Breast epithelium (tissue), 4 donors: ENCODE measurements around the gene MBOAT2. TPM values are rescaled to one million over a fixed set of nuclear protein-coding genes. Genes with fewer than 3 reads are reported as not detected.

Experiments used
- DNase-seq, 2 donors: peaks; one replicate each; pipeline ENCODE4 v3.0.0-alpha.2; 2019; ENCODE audit warnings: low spot score in 2 of 2
- H3K27ac ChIP-seq, 2 donors: fragments of 200-600 bp; sonication (generic) in 1 of 2; one replicate each; pipeline ENCODE4 v1.5.1; 2016 to 2019; ENCODE audit warnings: mild to moderate bottlenecking in 1 of 2
- H3K27me3 ChIP-seq, 2 donors: fragments of 200-600 bp; sonication (generic) in 1 of 2; one replicate each; pipeline versions ENCODE4 v1.5.1 to v1.6.0; 2017 to 2019; ENCODE audit warnings: control low read depth in 1 of 2, mild to moderate bottlenecking in 1 of 2
- H3K36me3 ChIP-seq: fragments of 200-600 bp; one replicate; pipeline ENCODE4 v1.5.1; 2019
- H3K4me1 ChIP-seq, 2 donors: fragments of 200-600 bp; sonication (generic); one replicate each; pipeline ENCODE4 v1.5.1; 2016 to 2019; ENCODE audit warnings: control low read depth in 1 of 2
- H3K4me3 ChIP-seq, 3 donors: fragments of 200-600 bp; sonication (generic); 1 replicate in 2 of 3; 2 replicates in 1 of 3; pipeline ENCODE4 v1.5.1; 2016 to 2019; ENCODE audit warnings: mild to moderate bottlenecking in 3 of 3, moderate library complexity in 2 of 3
- H3K9me3 ChIP-seq, 2 donors: fragments of 200-600 bp; sonication (generic) in 1 of 2; one replicate each; pipeline ENCODE4 v1.5.1; 2016 to 2019; ENCODE audit warnings: control low read depth in 1 of 2
- CTCF ChIP-seq, 3 donors: fragments of 450-650 bp; IDR thresholded peaks; one replicate each; pipeline ENCODE4 v1.5.1; 2016 to 2017; ENCODE audit warnings: antibody characterized with exemption in 3 of 3, mild to moderate bottlenecking in 3 of 3, moderate library complexity in 3 of 3
- POLR2A ChIP-seq: fragments of 450-650 bp; IDR thresholded peaks from one replicate; pipeline ENCODE4 v1.6.1; 2016; ENCODE audit warnings: antibody characterized with exemption, mild to moderate bottlenecking, moderate library complexity
- POLR2AphosphoS5 ChIP-seq, 3 donors: sonication (generic); formaldehyde crosslinking; IDR thresholded peaks; one replicate each; pipeline ENCODE4 v1.6.1; 2017; ENCODE audit warnings: antibody characterized with exemption in 3 of 3
- intact Hi-C: fragments of 100-400 bp; cut with DNase I; formaldehyde crosslinking; loops from one replicate; pipeline ENCODE4 v1.15.1; 2023; ENCODE audit warnings: low total_unique reads
- total RNA-seq, 3 donors: library from RNA; depleted of rRNA; stranded (reverse); fragments of >200 nt; gene quantifications; one replicate each; pipeline ENCODE4 v1.1.0, GENCODE V29; 2016

Gene MBOAT2
- total RNA-seq, 3 donors from 2014 or later: 6.4 to 41.0 (median 23.6) TPM

GRCh38 chr2:8986327-8986976 lies 17.0 kb downstream of the MBOAT2 start:
- Histone ChIP-seq H3K9me3 (no peaks in the 10 kb centered on the region), H3K4me1 (no peaks in the 10 kb centered on the region), H3K27me3 (no peaks in the 10 kb centered on the region), H3K36me3 (no peaks in the 10 kb centered on the region), H3K27ac (no peak overlapping the region), H3K4me3 (no peak overlapping the region)
- no peak for DNase-seq
- intact Hi-C loops: no loop called here
- TF ChIP-seq POLR2A (no peak), POLR2AphosphoS5 (IDR thresholded peaks at IDR 0.05) (no peak), CTCF (IDR thresholded peaks at IDR 0.05) (no peak)

GRCh38 chr2:8985561-8986326 lies 17.7 kb downstream of the MBOAT2 start:
- no peaks in the 10 kb centered on the region for H3K9me3 ChIP-seq

GRCh38 chr2:8984855-8985254 lies 18.6 kb downstream of the MBOAT2 start:
- TF ChIP-seq POLR2AphosphoS5 (IDR thresholded peaks at IDR 0.05) (no peak), POLR2A (no peak), CTCF (IDR thresholded peaks at IDR 0.05) (no peak)
- H3K4me3 ChIP-seq: no peak overlapping the region
- no peak for DNase-seq
- no peak overlapping the region for H3K27ac ChIP-seq
- H3K9me3 ChIP-seq: no peaks in the 10 kb centered on the region
- H3K36me3 ChIP-seq: no peaks in the 10 kb centered on the region
- no peaks in the 10 kb centered on the region for H3K27me3 ChIP-seq
- no peaks in the 10 kb centered on the region for H3K4me1 ChIP-seq
- intact Hi-C loops: loop anchor here (5.0 kb wide), 1 partner anchor 1562 kb away; no protein-coding TSS in a partner anchor

More at GRCh38 chr2:8985561-8986326, 17.7 kb downstream of the MBOAT2 start:
- Histone ChIP-seq H3K27me3 (no peaks in the 10 kb centered on the region), H3K4me1 (no peaks in the 10 kb centered on the region), H3K4me3 (no peak overlapping the region), H3K27ac (no peak overlapping the region), H3K36me3 (no peaks in the 10 kb centered on the region)
- DNase-seq: no peak
- TF ChIP-seq POLR2A: no peak
- no peak for TF ChIP-seq POLR2AphosphoS5 (IDR thresholded peaks at IDR 0.05)
- TF ChIP-seq CTCF (IDR thresholded peaks at IDR 0.05): no peak
- intact Hi-C loops: no loop called here

- no peak for TF ChIP-seq POLR2A
- no peak for TF ChIP-seq CTCF (IDR thresholded peaks at IDR 0.05)
- TF ChIP-seq POLR2AphosphoS5 (IDR thresholded peaks at IDR 0.05): no peak
- Histone ChIP-seq H3K27me3 (no peaks in the 10 kb centered on the region), H3K27ac (no peak overlapping the region), H3K4me1 (no peaks in the 10 kb centered on the region), H3K9me3 (no peaks in the 10 kb centered on the region), H3K4me3 (no peak overlapping the region), H3K36me3 (no peaks in the 10 kb centered on the region)
- DNase-seq: no peak
- intact Hi-C loops: loop anchor here (5.0 kb wide), 1 partner anchor 1563 kb away; no protein-coding TSS in a partner anchor
Measured at GRCh38 chr2:8984157-8984556, 19.3 kb downstream of the MBOAT2 start.

- Histone ChIP-seq H3K9me3 (no peaks in the 10 kb centered on the region), H3K4me1 (no peaks in the 10 kb centered on the region), H3K27ac (no peak overlapping the region), H3K36me3 (no peaks in the 10 kb centered on the region), H3K4me3 (no peak overlapping the region), H3K27me3 (no peaks in the 10 kb centered on the region)
- no peak for DNase-seq
- intact Hi-C loops: loop anchor here (5.0 kb wide), 1 partner anchor 1564 kb away; no protein-coding TSS in a partner anchor
- TF ChIP-seq POLR2A (no peak), CTCF (IDR thresholded peaks at IDR 0.05) (no peak)
Measured at GRCh38 chr2:8983571-8983970, 19.9 kb downstream of the MBOAT2 start.
